ENCODE measurements around the gene HCK. TPM values are rescaled to one million over a fixed set of nuclear protein-coding genes. Genes with fewer than 3 reads are reported as not detected.

HCK gene
- total and polyA plus RNA-seq, 7 donors: 8.6 to 28.0 (median 17.5) TPM

- WGBS, 2 donors: 91 to 92% methylated on average over 3 of the region's 3 CpGs
- intact Hi-C loops (cut with DNase I): no loop called here
- Histone ChIP-seq H3K9me3 (no peaks in the 10 kb centered on the region), H3K36me3 (peaks cover 26 to 90% (median 69%) of the 10 kb centered on the region in 4 donors), H3K27me3 (no peaks in the 10 kb centered on the region), H3K4me3 (no peak overlapping the region), H3K27ac (no peak overlapping the region), H3K4me1 (peaks cover 0 to 4% (median 0%) of the 10 kb centered on the region in 4 donors)
- no peak for TF ChIP-seq POLR2A (IDR thresholded peaks at IDR 0.05)
- TF ChIP-seq POLR2AphosphoS5 (IDR thresholded peaks at IDR 0.05): no peak
- no peak for TF ChIP-seq CTCF (IDR thresholded peaks at IDR 0.05)
- no peak for TF ChIP-seq EP300 (IDR thresholded peaks at IDR 0.05)
- DNase-seq: peak; percentile 1
Observed at GRCh38 chr20:32139947-32140346, 87.9 kb downstream of the HCK start.

- 74 to 97% methylated on average over 4 of the region's 4 CpGs for WGBS, 2 donors
- Histone ChIP-seq H3K4me3 (no peak overlapping the region), H3K27me3 (no peaks in the 10 kb centered on the region), H3K27ac (no peak overlapping the region), H3K9me3 (no peaks in the 10 kb centered on the region), H3K4me1 (peaks cover 0 to 4% (median 0%) of the 10 kb centered on the region in 4 donors), H3K36me3 (peaks cover 33 to 97% (median 75%) of the 10 kb centered on the region in 4 donors)
- intact Hi-C loops (cut with DNase I): no loop called here
- TF ChIP-seq POLR2AphosphoS5 (IDR thresholded peaks at IDR 0.05) (no peak), EP300 (IDR thresholded peaks at IDR 0.05) (no peak), CTCF (IDR thresholded peaks at IDR 0.05) (no peak), POLR2A (IDR thresholded peaks at IDR 0.05) (no peak)
- DNase-seq: peak; percentile 24
Observed at GRCh38 chr20:32140603-32141002, 88.6 kb downstream of the HCK start.

- intact Hi-C loops (cut with DNase I): no loop called here
- Histone ChIP-seq H3K4me3 (no peak overlapping the region), H3K27me3 (no peaks in the 10 kb centered on the region), H3K9me3 (no peaks in the 10 kb centered on the region), H3K4me1 (no peaks in the 10 kb centered on the region), H3K36me3 (peaks cover 39 to 97% (median 83%) of the 10 kb centered on the region in 4 donors), H3K27ac (no peak overlapping the region)
- TF ChIP-seq POLR2AphosphoS5 (IDR thresholded peaks at IDR 0.05): no peak
- no peak for TF ChIP-seq EP300 (IDR thresholded peaks at IDR 0.05)
- TF ChIP-seq CTCF (IDR thresholded peaks at IDR 0.05): no peak
- no peak for TF ChIP-seq POLR2A (IDR thresholded peaks at IDR 0.05)
- peak; percentile 40 for DNase-seq
- 94 to 96% methylated on average over 21 of the region's 21 CpGs for WGBS, 2 donors
Observed at GRCh38 chr20:32141465-32141980, 89.5 kb downstream of the HCK start.

- 91 to 93% methylated on average over 5 of the region's 5 CpGs for WGBS, 2 donors
- Histone ChIP-seq H3K4me3 (no peak overlapping the region), H3K36me3 (peaks cover 39 to 97% (median 83%) of the 10 kb centered on the region in 4 donors), H3K27me3 (no peaks in the 10 kb centered on the region), H3K4me1 (no peaks in the 10 kb centered on the region), H3K27ac (no peak overlapping the region), H3K9me3 (no peaks in the 10 kb centered on the region)
- DNase-seq: no peak
- TF ChIP-seq POLR2AphosphoS5 (IDR thresholded peaks at IDR 0.05): no peak
- no peak for TF ChIP-seq CTCF (IDR thresholded peaks at IDR 0.05)
- no peak for TF ChIP-seq POLR2A (IDR thresholded peaks at IDR 0.05)
- no peak for TF ChIP-seq EP300 (IDR thresholded peaks at IDR 0.05)
- intact Hi-C loops (cut with DNase I): no loop called here
Observed at GRCh38 chr20:32142088-32142487, 90.0 kb downstream of the HCK start.

- 97% methylated on average over 15 of the region's 15 CpGs for WGBS, 2 donors
- Histone ChIP-seq H3K4me1 (no peaks in the 10 kb centered on the region), H3K27ac (no peak overlapping the region), H3K36me3 (peaks cover 39 to 97% (median 77%) of the 10 kb centered on the region in 4 donors), H3K27me3 (no peaks in the 10 kb centered on the region), H3K4me3 (no peak overlapping the region), H3K9me3 (no peaks in the 10 kb centered on the region)
- intact Hi-C loops (cut with DNase I): no loop called here
- TF ChIP-seq POLR2AphosphoS5 (IDR thresholded peaks at IDR 0.05): no peak
- no peak for TF ChIP-seq CTCF (IDR thresholded peaks at IDR 0.05)
- no peak for TF ChIP-seq EP300 (IDR thresholded peaks at IDR 0.05)
- TF ChIP-seq POLR2A (IDR thresholded peaks at IDR 0.05): no peak
- DNase-seq: no peak
Observed at GRCh38 chr20:32142991-32143390, 90.9 kb downstream of the HCK start.

All from sigmoid colon (tissue), 7 donors.